GM21515 (cell line): ENCODE measurements around the gene DGKI.
A peak's percentile ranks its signal among the peaks of the same experiment; 100 is the strongest.

Experiments used
- ATAC-seq: cut with Tn5 transposase; IDR thresholded peaks from one replicate; pipeline ENCODE4 v1.9.1; 2021; ENCODE audit not compliant: unreplicated experiment

The DGKI gene

DNA sequence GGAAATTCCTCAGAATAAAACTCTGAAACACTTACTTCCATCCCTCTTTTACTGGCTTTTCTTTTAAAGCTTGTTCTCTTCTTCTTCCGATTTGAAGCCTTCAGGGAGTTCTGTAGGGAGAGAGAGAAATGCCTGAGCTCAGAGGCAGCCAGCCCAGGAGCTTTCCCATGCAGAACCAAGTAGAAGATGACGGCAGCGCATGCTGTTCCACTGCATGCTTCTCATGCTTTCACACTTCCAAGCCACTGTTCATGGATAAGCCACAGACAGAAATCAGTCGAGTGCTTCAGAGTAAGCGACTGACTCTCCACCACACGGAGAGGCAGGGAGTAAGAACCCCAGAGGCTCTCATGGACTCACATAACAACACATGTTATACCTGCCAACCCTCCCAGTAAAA lies 237.3 kb downstream of the DGKI start:
- no peak for ATAC-seq

DNA sequence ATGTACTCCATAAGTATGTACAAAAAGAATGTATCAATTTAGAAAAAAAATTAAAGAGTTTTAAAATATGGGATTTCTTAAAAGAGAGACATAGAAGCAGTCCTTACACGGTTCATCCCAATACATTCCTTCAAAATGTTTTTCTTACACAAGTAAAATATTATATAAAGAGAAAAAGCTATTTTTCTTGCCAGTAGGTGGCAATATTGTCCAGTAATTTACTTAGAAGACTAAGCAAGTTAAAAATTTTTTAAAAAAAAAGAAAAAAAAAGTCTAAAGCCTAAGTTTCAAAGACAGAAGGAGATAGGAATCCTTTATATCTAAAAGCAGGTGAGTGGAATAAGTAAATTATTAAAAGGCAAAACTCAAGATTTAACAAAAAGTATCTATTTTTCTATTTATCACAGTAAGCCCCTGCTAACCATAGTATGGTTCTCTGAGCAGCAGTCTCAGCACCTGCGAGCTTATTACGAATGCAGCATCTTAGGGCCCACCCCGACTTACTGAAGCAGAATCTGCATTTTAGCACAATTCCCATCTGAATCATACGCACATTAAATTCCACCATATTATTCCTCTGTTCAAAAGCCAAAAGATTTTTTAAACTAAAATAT lies 240.6 kb downstream of the DGKI start:
- ATAC-seq: no peak

DNA sequence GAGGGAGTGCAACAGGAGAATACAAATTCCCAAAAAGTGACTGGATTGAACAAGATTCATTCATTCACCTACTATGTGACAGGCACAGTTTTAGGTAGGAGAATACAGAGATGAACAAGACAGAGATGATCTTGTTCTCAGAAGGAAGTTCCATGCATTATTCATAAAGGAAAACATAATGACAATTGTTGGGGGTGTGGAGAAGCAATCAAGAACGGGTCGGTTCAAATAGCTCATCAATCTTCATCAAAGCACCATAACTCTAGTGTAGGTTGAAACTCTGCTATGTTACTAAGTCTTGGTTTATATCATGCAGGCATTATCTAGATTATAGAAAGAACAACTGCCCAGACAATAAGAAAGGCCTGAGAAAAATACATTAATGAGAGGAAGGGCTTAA lies 243.7 kb downstream of the DGKI start:
- no peak for ATAC-seq

DNA sequence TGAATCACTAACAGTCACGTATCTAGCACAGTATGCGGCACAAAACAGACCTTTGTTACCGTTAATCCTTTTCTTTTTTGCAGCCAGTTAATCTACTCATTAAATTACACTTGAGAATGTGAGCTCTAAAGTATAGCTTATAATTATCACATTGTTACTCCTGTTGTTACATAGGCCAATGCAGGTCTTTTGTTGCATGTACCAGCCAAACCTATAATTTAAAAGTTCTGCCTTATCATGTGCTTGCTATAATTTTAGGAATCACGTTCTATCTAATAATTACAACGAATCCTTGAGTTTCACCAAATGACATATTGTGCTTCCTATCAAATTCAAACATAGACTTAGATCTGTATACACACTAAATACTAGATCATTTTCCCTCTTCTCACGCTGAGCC lies 245.1 kb downstream of the DGKI start:
- no peak for ATAC-seq

DNA sequence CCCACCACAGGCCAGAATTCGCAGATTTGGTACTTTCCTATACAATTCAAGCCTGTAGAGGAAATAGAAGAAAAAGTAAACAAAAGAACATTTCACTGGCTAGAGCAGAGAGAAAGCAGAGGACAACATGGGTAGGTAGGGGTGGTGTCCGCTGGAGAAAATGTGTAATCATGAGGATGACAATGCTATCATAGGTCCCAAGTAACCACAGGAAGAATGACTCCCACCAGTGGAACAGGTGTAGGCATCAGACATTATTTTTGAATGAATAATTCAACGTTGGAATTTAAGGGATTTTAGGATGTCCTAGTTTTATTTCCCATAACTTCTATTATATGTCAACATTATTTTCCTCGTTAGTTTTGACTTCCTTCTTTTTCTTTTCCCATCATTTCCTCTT lies 248.9 kb downstream of the DGKI start:
- no peak for ATAC-seq

DNA sequence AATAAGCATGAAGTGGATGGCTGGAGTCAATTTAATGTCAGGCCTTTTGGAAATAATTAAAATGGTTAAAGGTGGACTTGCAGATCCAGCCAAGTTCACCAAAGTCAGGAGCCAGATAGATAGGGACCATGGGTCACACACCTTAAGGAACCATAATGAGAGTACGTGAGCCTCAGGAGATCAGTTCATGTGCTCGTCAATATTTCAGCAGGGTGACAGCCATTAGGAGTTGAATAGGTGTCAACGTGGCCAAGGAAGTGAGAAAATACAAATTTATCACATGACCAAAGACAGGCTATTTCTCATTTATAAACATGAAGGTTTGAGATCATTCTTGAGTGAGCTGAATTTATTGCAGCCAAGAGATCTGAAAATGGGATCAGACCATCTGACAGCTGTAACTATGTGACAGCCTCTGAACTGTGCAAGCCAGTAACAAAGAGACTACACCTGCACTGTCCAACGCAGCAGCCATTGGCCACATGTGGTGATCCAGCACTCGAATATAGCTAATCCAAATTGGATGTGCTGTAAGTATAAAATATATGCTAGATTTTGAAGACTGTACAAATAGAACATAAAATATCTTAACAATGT lies 253.6 kb downstream of the DGKI start:
- no peak for ATAC-seq

DNA sequence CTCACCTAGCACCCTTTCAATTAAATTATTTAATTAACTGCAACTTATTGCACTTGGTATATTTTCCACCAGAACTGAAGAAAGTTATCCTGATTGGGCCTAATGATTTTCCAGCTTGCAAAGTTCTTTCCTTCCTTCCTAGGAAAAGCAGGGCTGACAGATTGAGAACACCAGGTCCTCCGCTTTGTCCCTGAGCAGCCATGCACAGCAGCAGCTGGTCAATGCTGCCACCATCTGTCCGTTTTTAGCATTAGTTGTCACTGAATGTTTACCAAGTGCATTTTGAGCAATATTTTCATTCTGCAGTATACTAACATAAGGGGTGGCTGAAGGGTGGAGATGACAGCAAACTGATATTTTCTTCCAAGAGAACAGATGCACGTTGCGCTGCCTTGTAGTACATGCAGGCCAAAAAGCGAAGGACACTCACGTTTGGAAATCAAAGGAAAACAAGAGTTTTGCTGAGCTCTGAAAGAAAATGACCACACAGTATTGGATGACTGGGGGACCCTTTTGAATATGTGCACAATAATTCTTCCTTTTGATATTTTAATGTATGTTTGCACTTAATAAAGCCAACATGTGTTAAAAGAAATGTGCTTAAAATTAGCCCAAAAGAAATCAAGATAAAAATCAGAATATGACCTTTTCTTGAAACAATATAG lies 254.4 kb downstream of the DGKI start:
- ATAC-seq: peak; percentile 82

DNA sequence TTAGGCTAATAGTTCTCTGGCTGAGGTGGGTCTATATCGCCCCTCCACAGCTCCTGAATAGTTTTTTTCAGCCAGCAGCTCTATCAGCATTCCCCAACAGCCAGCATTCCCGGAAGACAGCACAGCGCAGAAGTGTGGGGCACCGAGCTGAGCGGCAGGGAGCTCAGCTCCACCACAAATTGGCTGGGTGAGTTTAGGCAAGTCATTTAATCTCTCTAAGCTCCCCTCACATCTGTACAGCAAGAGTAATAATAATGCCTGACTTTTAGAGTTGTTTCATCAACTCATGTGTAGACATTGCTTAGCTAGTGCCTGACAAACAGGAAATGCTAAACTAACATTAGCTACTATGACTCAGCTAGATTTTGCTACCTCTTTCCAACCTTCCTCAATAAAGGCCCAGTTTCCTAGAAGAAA lies 255.3 kb downstream of the DGKI start:
- ATAC-seq: no peak

DNA sequence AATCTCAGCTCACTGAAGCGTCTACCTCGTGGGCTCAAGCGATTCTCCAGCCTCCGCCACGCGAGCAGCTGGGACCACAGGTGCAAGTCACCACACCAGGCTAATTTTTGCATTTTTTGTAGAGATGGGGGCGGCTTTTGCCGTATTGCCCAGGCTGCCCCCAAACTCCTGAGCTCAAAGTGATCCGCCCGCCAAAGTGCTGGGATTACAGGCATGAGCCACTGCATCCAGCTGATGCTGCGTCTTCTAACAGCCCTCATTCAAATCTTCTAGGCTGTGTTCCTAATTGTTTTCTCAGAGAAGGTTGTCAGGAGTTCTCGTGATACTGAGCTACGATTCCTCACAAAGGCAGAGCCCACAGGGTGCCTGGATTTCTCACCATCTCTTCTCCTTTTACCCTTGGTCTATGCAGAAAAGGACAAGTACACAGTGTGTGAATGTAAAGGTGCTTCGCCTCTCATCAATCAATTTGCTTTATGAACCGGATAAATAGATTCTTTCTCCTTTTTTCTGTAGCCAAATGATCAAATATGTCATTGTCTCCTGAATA lies 255.9 kb downstream of the DGKI start:
- ATAC-seq: no peak

DNA sequence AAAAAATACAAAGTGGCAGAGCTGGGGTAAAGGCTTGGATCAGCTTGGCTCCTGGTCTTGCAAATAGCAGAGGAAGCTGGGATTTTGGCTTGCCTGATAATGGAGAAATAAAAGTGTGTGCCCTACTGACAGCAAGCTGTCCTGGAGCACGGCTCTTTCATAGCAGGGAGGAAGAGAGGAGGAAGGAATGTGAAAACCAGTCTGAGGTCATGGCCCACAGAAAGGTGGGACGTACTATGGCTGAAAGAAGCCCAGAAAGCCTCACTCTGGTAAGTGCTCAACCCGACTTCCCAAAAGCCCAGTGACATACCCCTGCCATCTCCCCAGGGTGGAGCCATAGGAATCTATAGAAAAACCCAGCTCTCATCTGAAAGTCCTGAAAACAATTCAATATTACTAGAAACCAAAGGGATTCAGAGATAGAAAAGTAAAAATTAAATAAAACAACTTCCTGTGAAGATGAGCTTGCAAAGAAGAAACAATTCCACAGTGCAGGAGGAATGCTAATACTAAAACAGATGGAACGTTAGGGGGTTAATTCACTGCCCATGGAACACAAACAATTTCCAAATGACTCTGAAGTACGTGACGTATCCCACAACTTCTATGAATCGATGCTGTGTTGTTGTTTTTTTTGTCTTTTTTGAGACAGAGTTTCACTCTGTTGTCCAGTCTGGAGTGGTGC lies 256.6 kb downstream of the DGKI start:
- no peak for ATAC-seq

DNA sequence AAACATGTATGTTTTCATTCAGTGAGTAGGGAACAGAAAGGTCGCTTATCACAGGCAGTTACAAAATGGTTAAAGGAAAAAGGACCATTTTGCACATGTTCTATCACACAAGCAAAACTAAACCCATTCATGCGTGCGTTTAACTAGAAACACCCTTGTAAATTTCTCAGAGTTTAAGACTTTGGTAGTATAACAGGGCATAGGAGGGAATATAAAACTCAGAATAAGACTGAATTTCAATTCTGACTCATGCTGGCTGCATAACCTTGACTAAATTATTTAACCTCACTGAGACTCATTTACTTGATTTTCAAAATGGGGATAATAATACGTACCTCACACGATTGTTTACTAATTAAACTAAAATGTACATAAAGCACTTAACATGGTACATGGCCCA lies 259.4 kb downstream of the DGKI start:
- no peak for ATAC-seq

DNA sequence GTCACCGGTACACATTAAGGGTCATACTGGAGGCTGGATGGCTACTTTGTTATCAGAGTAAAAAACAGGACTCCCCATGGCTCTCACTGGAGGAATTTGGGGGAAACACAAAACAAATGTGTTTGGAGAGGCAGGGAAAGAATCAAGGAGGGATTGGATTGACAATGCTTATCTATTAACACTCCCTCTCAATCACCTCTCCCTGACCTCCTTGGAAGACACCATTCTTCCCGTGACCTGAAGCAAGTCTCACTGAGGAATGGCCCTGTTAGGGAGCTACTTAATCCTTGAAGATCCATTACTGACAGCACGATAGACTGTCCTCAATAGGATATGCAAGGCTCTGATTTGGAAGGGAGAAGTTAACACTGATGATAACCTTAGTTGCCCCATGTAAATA lies 261.2 kb downstream of the DGKI start:
- no peak for ATAC-seq

DNA sequence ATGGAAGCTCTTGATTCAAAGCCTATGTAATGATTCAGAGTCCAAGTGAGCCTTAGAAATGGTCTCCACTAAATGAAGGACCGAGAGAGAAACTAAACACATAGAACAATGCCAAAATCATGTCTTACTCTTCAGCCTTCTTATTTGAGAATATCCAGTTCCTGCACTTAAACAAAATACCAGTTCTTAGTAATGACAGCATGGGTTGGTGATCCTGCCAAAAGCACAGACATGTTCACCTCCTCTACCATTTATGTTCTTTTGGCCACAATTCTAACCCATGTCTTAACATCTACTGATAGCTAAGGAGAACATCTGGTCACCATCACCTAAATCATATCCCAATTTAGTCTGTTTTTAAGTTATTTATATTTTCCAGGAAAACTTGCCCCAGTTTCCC lies 263.6 kb downstream of the DGKI start:
- no peak for ATAC-seq

DNA sequence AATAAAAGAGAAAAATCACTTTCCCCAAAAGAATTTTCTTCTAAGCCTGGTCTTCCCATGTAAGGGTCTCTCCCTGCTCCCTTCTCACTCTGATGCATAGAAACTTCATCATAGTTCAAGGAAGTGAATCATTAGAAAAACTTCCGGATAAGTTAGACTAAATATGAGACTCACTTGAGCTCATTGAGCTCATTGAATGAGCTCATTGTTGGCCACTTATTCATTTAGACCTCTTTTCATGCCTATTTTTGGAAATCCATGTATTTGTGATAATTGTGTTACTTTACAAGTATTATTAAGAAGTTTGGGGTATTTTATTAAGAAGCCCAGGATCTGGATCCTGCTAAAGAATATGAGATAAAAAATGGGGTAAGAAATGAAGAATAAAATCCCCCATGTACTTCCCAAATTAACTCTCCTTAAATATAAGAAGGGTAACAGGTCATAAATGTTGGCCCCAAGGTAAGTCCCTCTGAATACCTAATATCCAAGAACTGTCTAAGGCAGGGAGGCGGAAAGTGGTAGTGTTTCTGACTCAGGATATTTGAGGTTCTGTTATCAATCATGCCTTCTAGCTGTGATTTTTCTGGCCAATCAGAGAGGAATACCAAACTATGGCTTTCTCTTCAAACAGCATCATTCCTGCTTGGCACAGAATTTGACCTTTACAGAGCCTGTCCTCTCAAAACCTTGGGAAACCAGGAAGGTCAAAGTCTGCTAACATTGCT lies 266.7 kb downstream of the DGKI start:
- no peak for ATAC-seq

DNA sequence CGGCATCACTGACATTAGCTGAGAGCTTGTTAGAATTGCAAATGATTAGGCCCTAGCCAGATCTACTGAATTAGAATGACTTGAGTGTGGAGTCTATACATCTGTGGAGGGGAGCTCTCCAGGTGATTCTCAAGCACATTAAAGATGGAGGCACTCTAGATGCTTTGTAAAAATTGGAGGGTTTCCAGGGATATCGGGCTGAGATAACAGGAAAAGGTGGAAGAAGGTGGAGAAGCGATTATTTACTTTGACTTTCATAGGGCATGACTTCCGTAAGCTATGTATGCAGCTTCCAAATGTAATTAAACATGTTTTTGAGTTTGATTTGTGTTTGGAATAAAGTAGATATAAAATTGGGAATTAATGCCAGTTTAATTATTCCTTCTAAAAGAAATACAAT lies 268.2 kb downstream of the DGKI start:
- ATAC-seq: no peak

DNA sequence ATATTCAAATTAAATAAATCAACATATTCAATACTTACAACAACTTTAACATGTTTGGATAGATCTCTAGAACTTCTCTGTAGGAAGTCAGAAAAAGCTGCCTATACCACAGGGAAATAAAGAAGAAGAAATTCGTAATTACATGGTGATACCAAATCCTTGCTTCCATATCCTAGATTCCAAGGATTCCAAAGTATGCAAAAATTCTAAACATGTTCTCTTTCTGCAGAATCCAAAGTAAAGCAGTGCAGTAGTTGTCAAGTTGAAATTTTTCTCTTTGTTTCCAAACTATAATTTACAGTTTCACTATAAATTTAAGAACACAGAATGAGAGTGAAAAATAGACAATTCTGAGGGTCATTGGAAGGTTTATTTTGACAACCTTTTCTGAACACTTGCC lies 269.6 kb downstream of the DGKI start:
- no peak for ATAC-seq

DNA sequence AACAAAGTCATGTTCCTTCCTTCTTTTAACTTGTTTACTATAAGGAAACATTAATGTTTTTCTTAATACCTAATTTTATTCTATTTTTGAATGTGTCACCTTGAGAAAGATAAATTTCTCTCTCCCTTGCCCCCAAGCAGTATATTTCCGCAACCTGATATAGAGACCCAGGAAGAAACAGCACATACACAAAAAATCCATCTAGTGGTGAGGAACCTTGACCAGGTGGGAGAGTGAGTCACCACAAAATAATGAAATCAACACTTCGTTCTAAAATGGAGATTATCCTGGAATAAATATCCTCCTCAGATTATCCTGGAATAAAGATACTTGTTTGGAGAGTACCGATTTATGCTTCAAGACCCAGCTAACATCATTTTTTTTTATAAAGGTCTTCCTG lies 270.3 kb downstream of the DGKI start:
- no peak for ATAC-seq

DNA sequence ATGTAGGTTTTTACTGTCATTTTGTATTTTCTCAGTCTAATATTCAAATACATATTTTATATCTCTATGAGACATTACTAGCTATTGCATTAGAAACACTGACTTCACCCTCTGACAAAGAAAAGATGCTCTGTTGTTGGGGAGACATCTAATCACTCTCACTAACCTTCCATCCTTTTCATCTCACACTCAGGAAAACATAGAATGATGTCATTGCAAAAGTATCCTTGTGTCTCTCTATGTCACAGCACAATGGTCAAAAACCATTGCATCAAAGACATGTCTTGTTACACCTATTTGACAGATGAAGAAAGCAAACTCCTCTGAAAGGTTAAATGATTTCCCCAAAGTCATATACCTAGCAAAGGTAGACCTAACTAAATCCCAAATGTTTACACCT lies 272.0 kb downstream of the DGKI start:
- ATAC-seq: no peak

DNA sequence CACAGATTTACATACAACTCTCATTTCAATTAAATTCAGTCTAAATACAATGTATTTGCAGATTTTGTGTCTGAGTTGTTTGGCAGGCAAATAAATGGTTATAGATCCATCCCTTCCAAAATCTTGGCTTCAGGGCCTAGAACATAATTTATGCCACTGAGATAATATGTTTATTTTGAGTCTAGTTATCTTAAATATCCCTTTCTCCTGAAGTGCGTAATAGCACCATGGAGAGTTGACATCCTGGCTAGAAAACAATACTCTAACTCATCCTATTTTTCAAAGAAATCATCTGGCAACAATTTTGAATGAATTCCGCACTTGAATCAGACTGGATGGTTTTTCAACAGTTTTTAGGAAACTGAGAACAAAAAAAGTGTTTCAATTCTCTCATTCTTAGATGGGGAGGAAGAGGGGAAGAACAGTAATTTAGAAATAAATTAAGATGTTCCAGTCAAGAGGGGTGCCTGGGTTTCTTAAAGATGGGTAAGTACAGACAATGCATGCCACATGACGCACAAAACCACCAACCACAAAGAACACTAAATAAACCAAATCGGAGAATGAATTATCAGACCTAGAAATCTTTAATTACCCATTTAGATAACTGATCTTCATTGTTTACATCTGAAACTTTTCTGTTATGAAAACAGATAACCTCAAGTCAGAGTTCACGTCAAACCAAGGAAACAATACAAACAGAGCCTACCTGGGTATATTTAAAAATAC lies 274.6 kb downstream of the DGKI start:
- no peak for ATAC-seq

DNA sequence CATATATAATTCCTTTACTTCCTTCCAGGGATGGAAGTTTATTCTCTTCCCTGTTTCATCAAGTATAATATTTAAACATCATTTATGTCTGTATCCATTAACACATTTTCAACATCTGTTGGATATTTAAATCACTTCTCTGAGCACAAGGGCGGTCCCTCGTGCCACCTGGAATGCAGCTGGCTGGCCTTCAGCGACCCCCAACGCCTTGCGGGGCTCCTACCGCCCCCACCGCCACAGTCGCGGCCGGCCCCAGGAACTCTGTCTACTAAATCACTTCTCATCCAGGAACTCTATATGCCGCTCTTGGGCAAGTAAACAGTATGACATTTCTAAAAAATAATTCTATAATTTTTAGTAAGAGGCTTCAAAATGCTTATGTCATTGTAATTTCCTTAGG lies 282.1 kb downstream of the DGKI start:
- ATAC-seq: no peak

DNA sequence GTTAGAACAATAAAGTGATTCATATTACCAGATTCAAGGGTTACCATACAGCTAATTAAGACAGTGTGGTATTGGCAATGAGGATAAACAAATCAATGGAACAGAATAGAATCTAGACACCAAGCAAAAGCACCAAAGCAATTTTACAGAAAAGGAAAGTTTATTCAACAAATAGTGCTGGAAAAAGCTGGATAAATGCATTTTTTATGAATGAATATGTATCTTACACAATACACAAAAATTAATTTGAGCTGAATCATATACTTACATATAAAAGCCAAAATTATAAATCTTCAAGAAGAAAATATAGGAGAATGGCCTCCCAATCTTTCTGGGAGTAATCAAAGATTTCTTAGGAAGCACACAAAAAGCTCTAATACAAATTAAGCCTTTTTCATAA lies 282.8 kb downstream of the DGKI start:
- no peak for ATAC-seq
